NCI-H1048 (cell line): ENCODE measurements around the gene TXNIP.
A peak's percentile ranks its signal among the peaks of the same experiment; 100 is the strongest.
"Not testable (repeated sequence)": the region's sequence is repeated elsewhere in the genome, so short reads cannot be mapped to it uniquely, and the experiment has no call there.

Experiments used
- DNase-seq: peaks from one replicate; lab custom pipeline; 2025; lab: John Stamatoyannopoulos, UW

The TXNIP gene, protein sequence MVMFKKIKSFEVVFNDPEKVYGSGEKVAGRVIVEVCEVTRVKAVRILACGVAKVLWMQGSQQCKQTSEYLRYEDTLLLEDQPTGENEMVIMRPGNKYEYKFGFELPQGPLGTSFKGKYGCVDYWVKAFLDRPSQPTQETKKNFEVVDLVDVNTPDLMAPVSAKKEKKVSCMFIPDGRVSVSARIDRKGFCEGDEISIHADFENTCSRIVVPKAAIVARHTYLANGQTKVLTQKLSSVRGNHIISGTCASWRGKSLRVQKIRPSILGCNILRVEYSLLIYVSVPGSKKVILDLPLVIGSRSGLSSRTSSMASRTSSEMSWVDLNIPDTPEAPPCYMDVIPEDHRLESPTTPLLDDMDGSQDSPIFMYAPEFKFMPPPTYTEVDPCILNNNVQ

GRCh38 chr1:145996433-145997015, at the start of gene TXNIP:
TXNIP (minus strand) TSS chr1:145996579; CDS start chr1:145996266, 313 bp downstream.
- DNase-seq, result peak; percentile 90

DNA sequence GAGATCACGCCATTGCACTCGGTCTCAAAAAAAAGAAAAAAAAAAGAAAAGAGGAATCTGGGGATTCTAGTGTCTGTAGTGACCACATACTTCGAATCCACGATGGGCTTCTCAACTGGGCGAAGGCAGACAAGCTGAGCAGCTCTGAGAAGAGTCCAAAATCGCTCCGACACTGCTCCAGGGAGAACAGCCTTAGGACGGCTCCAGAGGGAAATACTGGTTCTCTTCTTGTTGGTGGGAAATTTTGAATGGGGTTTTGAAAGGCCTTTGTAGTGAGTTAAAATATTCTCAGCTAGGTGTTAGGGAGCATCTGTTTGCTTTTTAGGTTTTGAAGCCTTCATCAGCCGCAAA, 43.4 kb upstream of the TXNIP start:
- DNase-seq, result no peak

GRCh38 chr1:146036965-146037646, 40.7 kb upstream of the TXNIP start:
- no peak for DNase-seq

DNA sequence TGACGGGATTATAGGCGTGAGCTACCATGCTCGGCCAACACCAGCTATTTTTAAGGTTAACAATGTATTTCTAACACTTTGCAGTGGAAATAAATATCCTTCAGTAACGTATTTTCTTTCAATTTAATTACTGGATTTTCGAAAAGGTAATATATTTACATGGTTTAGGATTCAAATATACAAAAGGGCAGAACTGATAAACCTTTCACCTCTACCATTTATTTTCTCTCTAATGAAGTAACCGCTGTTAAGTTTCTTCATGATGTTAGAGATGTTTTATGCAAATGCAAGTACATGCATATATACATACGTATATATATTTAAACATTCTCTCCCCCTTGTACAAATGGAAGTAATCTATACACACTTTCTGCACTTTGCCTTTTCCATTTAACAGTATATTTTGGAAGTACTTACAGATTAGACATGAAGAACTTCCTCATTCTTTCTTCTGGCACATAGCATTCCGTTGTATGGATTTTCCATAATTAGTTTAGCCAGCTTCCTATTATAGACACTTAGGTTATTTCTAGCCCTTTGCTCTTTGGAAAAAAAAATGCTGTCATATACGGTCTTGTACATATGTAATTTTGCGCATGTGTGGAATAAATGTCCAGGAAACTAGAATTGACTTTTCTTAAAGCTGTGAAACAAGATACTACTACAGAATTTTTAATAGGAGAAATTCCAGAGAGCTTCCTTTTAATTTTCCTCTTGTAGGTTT, 40.0 kb upstream of the TXNIP start:
- no peak for DNase-seq

- DNase-seq, result no peak
These were observed 38.7 kb upstream of the TXNIP start for GRCh38 chr1:146035048-146035423.

DNA sequence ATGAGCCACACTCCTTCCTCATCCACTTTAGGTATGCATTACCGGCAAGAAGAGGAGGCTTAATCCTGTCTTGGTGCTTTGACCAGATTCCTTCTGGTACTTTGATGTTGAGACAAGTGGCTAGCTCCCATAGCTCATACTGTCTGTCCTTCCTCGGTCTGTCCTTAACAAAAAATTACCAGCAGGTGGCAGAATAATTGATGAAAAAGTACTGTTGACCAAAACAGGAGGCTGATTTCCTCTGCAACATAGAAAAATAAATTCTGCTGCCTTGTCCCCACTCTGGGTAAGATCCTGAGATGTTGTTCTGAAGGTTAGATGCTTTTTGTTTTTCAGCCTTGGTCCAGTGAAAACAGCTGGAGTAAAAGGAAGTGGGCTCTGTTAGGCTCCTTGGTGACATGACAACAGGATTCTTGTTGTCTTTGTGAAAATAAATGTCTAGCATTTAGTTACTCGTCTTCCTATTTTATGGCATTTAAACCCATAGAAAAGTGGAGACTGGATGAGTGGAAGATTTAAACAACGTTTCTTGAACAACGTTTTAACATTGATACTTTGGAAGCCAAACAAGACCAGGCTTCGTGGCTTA, 36.3 kb upstream of the TXNIP start:
- DNase-seq, result no peak

DNA sequence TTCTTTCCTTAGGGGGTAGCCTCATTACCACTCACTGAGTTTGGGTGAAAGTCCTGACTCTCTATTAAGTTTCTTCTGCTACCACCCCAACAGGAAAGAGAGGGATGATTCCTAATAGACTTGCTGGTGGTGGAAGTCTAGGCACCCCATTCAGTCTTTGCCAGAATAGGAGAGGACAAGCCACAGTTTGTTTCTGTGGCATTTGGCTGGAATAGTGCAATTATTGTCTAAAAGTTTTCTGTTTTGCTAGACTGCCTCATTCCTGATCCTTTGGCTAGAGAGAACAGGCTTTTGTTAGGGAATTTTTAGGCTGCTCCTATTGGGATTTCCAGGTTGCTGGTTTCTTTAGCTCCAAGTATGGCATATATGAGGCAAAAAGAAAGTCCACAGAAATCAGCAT, 35.1 kb upstream of the TXNIP start:
- no peak for DNase-seq

DNA sequence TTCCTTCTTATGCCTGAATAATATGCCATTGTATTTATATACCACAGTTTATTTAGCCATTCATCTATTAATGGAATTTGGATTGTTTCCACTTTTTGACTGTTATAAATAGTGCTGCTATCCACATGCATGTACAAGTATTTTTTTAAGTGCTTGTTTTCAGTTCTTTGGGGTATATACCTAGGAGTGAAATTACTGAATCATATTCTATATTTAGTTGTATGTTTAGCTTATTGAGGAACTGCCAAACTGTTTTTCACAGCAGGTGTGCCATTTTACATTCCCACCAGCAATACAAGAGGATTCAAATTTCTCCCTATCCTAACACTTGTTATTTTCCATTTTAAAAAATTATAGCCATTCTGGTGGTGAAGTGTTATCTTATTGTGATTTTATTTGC, 32.7 kb upstream of the TXNIP start:
- no peak for DNase-seq

GRCh38 chr1:146026650-146027049, 30.3 kb upstream of the TXNIP start:
- DNase-seq, result not testable (repeated sequence)

DNA sequence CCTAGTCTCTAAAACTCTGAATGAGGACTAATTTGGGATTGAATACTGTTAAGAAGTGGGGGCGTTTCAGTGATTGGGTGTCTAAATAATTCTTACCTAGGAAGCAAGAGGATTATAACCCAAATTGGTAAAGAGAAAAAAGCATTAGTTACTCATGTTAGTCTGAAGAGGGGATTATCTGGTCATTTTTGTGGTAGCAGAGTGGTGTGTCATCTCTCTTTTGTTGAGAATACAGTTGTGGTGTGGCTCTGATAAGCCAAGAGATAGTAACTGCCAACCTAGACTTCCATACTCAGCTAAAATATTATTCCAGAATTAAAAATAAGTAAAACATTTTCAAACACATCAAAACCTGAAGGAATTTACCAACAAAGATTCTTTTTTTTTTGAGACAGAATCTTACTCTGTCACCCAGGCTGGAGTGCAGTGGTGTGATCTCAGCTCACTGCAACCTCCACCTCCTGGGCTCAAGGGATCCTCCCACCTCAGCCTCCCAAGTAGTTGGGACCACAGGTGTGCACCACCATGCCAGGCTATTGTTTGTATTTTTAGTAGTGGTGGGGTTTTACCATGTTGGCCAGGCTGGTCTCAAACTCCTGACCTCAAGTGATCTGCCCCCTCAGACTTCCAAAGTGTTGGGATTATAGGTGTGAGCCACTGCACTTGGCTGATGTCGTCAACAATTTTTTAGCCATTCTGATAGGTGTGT, 29.6 kb upstream of the TXNIP start:
- DNase-seq, result not testable (repeated sequence)

GRCh38 chr1:146022403-146023127, 26.2 kb upstream of the TXNIP start:
- no peak for DNase-seq

DNA sequence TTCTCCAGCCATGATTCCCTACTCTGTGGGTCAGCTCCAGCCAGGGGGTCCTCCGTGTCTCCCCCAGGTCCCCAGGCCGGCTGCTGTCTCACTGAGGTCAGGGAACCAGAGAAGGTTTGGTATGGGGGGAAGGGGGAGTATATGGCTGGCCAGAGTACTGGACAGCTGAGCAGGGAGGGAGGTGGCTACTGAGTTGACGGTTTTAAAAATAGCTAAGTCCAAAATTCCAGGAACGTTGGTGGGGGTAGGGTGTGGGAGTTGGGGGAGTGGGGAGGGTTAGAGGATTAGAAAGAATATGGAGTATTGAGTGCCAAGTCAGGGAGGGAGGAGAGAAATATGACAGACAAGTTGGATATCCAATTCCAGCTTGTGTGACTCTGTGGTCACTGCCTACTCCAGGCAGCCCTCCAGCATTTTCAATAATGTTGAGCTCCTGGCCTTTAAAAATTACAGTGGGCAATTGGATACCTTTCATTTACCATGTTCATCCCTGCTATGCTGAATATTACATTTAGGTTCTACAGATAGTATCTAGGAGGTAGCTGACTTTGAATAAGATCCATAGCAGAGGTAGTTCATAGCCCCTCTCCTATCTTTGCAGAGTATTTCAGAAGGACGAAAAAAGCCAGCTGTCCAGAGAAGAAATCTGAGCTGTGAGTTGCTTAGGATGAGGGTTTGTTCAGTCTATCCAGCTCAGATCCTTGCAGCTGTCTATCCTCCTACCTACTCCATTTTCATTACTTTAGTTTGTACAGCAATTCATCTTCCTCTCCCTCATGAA, 25.4 kb upstream of the TXNIP start, which contains the start of gene HJV:
Gene HJV, minus strand, starts transcription at position 114 of the 781 bp plus-strand sequence. CDS start 1,504 bp downstream, outside the sequence.
- DNase-seq, result no peak

DNA sequence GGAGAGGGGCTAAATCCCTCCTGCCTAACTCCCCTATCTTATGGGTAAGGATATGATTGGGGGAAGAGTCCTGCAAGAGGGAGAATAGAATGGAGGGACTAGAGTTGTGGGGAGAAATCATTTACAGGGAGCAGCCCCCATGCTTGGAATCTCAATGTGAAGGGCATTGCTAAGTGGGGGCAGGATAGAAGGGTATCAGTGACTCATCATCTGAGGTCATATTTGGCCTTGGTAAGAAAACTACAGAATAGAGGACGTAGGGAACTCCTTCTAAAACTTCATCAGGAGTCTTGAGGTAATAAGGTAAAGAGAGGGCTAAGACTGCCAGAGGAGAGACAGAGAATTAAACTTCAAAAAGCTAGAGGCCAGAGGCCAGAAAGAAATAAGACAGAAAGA, 24.7 kb upstream of the TXNIP start:
- no peak for DNase-seq

GRCh38 chr1:146020058-146021049, 24.0 kb upstream of the TXNIP start:
- DNase-seq, result no peak

DNA sequence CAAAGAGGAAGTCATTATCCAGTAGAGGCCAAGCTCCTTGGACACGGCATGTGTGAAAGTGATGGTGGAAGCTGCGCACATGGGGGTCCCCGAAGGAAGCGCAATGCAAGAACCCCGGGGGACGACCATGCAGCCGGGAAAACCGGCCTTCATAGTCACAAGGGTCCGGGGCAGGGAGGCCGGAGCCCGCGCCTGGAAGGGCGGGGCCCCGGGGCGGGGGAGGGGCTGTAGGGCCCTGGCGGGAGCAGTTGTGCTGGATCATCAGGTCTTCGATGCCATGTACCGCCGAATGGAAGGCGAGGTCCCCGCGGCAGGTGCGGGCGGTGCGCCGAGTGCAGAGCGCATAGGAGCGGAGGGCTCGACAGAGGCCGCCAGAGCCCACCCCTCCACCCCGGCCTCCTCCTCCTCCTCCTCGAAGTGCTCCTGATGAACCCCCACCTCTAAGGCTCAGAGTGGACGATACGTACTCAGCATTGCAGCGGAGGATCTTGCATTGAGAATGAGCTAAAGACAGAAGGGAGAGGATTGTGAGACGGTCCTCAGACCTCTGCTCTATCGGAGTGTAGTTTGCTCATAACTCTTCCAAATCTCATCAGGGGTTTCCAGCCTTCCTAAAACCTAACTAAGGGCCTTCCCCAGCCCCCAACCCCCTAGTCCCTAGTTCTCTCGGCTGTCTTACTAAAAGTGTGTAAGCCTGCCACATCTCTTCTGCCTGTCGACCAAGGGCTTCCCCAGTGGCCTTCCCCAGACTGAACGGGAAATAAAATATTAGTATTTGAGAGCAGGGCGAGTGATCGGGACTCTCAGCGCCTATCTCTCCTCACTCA, 23.1 kb upstream of the TXNIP start:
- DNase-seq, result no peak

DNA sequence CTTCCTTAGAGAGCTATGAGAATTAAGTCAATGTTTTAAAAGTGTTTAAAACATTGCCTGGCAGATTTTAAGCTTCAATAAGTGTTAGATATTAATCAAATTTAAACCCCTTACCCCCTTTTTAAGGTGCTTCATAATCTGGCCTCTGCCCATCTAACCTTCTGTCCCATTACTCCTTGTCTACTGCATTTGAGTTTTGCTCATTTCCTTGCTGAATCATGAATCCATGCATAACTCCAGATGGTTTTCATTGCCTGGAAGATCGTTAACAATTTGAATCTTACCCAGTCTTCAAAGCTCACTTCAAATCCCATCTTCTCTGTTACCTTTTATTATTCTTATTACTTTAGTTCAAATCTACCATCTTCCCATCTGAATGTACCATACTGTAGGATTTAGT, 20.5 kb upstream of the TXNIP start:
- DNase-seq, result no peak

GRCh38 chr1:146013559-146013922, 17.2 kb upstream of the TXNIP start:
- no peak for DNase-seq
